ELR (cell line): Measurements from ENCODE around the gene TMPRSS9.
"Not testable (repeated sequence)": the region's sequence is repeated elsewhere in the genome, so short reads cannot be mapped to it uniquely, and the experiment has no call there.

Experiments used
- DNase-seq: peaks from one replicate; pipeline ENCODE4 v3.0.0-alpha.2; 2015; ENCODE audit warnings: low read depth

TMPRSS9 gene

DNA sequence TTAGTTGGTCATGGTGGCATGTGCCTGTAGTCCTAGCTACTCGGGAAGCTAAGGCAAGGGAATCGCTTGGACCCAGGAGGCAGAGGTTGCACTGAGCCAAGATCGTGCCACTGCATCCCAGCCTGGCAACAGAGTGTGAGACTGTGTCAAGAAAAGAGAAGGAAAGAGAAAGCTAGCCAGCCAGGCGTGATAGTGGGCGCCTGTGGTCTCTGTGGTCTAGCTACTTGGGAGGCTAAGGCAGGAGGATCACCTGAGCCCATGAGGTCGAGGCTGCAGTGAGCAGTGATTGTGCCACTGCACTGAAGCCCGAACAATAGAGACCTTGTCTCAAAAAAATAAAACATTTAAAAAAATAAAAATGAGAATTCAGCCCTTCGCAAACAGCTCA lies 34.0 kb downstream of the TMPRSS9 start:
- no peak for DNase-seq

DNA sequence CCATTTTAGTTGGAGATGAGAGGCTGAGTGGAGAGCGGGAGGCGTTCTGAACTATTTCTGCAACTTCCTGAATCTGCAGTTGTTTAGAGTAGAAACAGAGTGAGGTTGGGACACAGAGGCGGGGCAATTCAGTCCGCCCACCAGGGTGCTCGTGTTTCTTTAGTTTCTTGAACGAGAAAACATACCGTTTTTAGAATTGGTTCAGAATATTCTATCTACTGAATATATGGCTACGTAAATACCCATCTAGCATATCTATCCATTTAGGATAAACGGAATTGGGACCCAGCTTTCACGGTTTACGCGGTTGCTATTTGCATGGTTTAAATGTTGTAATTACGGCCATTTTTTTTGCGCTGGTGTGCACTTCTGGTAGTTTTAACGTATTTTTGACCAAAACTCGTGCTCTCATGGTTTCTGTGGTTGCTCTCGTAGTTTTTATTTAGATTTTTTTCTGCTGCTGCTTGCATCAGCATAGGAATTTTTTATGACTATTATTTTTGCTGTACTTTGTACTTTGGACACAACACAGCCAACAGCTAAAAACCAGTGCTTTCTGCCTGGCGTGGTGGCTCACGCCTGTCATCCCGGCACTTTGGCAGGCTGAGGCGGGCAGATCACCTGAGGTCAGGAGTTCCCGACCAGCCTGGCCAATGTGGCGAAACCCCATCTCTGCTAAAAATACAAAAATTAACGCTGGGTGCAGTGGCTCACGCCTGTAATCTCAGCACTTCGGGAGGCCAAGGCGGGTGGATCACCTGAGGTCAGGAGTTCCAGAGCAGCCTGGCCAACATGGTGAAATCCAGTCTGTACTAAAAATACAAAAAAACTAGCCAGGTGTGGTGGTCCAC lies 34.6 kb downstream of the TMPRSS9 start:
- DNase-seq = no peak

DNA sequence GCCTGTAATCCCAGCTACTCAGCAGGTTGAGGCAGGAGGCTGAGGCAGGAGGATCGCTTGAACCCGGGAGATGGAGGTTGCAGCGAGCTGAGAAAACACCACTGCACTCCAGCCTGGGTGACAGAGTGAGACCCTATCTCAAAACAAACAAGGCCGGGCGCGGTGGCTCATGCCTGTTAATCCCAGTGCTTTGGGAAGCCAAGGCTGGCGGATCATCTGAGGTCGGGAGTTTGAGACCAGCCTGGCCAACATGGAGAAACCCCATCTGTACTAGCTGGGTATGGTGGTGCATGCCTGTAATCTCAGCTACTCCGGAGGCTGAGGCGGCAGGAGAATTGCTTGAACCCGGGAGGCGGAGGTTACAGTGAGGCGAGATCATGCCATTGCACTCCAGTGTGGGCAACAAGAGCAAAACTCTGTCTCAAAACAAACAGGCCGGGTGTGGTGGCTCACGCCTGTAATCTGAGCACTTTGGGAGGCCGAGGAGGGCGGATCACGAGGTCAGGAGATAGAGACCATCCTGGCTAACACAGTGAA lies 35.3 kb downstream of the TMPRSS9 start:
- not testable (repeated sequence) for DNase-seq

DNA sequence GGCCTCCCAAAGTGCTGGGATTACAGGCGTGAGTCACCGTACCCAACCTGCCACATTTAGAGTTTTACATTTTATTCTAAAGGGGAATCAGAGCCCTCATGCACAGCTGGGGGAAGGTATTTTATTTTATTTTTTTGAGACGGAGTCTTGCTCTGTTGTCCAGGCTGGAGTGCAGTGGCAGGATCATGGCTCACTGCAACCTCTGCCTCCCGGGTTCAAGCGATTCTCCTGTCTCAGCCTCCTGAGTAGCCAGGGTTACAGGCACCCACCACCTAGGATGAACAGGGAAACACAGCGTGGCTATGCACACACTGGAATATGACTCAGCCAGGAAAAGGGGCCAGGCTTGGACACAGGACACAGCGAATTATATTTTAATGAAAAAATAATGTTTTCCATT lies 37.1 kb downstream of the TMPRSS9 start:
- DNase-seq = not testable (repeated sequence)

DNA sequence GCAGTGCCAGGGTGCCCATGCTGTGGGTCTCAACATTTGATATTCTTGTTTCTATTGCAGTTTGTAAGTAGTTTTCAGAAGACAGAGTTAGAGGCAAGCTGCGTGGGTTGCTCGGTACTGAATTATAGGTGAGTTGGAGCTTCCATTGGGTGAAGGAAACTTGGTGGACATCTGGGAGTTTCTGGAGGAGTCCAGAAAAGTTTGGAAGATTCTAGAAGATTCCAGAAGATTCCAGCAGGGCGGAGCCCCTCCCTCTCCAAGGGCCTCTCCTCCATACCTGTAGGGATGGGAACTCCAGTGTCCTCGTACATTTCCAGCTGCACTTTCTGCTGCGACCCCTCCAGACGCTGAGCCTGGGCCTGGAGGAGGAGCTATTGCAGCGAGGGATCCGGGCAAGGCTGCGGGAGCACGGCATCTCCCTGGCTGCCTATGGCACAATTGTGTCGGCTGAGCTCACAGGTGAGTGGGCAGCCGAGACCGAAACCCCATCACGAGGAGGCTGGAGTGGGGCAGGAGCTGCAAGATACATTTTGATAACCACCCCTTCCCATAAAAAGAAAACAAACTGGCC lies 38.8 kb downstream of the TMPRSS9 start:
- DNase-seq = no peak

DNA sequence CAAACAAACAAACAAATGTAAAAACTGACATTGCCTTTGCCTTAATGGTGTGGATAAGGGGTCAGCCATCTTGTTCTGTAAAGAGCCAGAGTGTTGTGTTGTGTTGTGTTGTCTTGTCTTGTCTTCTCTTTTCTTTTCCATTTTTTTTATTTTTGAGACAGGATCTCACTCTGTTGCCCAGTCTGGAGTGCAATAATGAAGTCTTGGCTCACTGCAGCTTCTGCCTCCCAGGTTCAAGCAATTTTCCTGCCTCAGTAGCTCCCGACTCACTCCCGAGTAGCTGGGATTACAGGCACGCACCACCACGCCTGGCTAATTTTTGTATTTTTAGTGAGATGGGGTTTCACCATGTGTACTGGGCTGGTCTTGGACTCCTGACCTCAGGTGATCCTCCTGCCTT lies 39.5 kb downstream of the TMPRSS9 start:
- DNase-seq = no peak

DNA sequence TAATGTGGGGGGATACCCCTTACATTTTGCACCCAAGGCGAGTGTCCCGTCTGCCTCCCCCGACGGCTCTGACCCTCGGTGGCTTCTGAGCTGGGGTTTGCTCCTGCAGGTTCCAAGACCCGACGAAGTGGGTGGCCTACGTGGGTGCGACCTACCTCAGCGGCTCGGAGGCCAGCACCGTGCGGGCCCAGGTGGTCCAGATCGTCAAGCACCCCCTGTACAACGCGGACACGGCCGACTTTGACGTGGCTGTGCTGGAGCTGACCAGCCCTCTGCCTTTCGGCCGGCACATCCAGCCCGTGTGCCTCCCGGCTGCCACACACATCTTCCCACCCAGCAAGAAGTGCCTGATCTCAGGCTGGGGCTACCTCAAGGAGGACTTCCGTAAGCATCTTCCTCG lies 48.2 kb downstream of the TMPRSS9 start:
- DNase-seq = no peak

DNA sequence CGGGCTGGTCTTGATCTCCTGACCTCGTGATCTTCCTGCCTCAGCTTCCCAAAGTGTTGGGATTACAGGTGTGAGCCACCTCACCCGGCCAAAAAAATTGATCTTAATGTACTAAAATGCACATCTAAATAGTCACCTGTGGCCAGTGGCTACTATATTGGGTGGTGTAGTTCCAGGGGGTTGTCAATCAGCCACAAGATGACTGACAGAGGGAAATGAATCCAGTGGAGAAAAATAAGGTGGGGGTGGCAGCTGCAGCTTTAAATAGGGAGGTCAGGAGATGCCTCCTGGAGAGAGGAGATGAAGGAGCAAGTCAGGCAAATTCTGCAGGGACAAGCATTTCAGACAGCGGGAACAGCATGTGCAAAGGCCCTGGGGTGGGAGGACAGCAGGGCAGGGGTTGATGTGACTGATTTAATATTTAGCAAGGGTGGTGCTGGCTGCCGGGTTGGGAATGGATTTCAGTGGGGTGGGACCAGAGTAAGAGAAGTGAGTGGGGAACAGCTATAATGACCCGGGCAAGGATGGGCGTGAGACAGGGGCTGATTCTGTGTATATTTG lies 49.4 kb downstream of the TMPRSS9 start:
- DNase-seq = no peak

DNA sequence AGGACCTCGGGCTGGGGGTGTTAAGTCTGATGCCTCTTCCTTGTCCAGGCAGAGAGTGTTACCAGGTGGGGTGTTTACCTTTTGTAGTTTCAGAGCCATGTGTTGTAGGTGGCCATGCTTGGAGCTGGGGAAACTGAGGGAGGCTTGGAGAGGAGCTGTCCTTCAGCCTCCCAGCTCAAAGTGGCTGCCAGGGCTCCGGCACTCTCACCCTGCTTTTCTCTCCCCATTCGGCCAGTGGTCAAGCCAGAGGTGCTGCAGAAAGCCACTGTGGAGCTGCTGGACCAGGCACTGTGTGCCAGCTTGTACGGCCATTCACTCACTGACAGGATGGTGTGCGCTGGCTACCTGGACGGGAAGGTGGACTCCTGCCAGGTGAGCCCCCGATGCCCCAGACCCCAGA lies 50.0 kb downstream of the TMPRSS9 start:
- DNase-seq = no peak

DNA sequence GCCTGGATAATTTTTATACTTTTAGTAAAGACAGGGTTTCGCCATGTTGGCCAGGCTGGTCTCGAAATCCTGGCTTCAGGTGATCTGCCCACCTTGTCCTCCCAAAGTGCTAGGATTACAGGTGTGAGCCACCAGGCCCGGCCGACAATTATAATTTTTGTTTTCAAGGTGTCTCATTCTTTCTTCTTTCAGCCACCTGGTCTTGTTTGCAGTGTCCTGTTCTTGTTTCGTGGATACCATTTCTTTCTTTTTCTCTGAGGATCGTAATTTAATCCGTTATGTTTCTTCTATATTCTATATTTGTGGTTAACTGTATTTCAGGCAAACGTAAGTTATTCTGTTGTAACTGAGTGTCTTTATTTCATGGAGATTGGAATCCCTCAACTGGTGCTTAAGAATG lies 51.6 kb downstream of the TMPRSS9 start:
- DNase-seq = no peak

DNA sequence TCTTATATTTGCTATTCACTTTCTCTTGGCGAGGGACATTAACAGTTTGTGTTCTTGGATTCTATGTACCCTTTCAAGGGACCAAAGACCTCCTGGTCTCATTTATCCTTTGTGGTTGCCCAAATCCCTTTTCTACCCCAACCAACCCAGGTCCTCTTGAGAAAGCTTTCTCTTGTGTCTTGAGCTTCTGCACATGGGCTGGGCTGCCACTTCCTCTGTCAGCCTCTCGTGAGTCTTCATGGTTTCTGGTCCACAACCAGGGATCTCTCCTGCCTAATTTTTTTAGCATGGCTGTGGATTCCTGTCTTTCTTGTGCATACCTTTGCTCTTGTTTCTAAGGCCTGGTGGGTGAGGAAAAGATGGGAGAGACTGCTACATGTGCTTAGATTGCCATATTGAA lies 52.4 kb downstream of the TMPRSS9 start:
- no peak for DNase-seq

DNA sequence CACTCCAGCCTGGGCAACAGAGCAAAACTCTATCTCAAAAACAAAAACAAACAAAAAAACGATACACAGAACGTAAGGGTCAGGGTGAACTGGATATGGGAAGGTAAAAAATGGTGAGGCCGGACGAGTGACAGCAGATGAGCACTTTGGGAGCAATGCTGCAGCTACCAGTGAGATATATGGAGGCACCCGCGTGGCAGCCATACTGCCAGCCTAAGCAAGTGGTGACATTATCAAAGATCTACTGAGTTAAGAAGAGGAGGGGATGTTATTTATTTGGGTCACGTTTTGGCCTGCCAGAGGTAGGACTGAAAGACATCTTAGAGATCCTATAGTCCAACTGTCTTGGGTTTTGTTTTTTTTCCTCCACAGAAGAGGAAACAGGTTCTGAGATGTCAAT lies 53.1 kb downstream of the TMPRSS9 start:
- no peak for DNase-seq

DNA sequence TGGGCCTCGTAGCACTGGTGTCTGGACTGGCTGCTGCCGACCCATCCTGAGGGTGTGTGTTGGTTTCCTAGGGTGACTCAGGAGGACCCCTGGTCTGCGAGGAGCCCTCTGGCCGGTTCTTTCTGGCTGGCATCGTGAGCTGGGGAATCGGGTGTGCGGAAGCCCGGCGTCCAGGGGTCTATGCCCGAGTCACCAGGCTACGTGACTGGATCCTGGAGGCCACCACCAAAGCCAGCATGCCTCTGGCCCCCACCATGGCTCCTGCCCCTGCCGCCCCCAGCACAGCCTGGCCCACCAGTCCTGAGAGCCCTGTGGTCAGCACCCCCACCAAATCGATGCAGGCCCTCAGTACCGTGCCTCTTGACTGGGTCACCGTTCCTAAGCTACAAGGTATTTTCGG lies 53.6 kb downstream of the TMPRSS9 start:
- no peak for DNase-seq

DNA sequence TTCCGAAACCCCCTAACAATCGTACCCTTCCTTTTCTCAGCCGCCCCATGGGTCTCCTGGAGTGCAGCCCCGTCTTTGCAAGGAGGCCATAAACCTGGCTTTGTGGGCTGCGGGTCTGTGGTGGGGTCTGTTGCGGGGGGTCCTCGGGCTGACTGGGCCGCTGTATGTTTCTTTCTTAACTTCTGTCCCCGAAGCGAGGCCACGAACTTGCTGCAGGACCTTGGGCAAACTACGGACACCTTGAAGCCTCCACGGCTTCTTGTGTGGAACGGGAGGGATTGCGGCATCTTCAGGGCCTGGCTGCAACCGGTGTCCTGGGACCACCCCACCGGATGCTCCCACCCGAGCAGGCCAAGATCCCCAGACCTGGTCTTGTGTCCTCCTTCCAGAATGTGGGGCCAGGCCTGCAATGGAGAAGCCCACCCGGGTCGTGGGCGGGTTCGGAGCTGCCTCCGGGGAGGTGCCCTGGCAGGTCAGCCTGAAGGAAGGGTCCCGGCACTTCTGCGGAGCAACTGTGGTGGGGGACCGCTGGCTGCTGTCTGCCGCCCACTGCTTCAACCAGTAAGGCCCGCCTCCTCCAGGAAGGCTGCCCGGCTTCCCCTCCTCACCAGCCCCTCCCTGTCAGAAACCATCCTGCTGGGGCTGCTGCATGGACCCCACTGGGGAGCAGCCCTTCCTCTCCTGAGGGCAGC lies 55.4 kb downstream of the TMPRSS9 start:
- no peak for DNase-seq

DNA sequence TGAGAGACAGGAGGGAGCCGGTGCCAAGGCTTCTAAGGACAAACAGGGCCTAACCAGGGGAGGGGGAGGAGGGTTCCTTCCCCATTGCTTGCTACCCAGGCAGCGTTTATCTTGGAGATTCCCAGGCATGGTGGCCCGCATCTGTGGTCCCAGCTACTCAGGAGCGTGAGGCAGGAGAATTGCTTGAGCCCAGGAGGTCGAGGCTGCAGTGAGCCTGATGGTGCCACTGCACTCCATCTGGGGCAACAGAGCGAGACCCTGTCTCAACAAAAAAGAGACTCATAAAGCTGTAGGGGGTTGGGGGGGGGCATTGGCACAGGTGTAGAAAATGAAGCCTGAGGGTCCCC lies 55.9 kb downstream of the TMPRSS9 start:
- no peak for DNase-seq

DNA sequence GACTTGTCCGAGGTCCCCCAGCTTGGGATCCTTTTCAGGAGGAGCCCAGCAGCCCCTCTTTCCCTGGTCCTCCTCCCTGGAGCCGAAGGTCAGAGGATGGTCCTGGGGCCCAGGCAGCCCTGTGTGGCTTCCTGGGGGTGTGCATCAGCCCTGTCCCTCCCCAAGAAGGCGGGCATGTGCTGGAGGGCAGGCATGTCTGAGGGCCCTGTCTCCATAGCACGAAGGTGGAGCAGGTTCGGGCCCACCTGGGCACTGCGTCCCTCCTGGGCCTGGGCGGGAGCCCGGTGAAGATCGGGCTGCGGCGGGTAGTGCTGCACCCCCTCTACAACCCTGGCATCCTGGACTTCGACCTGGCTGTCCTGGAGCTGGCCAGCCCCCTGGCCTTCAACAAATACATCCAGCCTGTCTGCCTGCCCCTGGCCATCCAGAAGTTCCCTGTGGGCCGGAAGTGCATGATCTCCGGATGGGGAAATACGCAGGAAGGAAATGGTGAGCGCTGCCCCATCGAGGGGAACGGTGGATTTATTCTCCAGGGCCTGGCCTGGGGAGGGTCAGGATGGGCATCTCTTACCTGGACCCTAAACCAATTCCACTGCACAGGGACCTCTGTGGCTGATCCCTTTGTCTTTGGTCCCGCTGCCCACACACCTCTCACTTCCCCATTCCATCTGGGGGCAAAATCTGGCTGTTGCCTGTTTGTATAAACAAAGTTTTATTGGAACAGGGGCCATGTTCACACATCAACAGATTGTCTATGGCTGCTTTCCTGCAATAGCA lies 56.4 kb downstream of the TMPRSS9 start:
- no peak for DNase-seq

DNA sequence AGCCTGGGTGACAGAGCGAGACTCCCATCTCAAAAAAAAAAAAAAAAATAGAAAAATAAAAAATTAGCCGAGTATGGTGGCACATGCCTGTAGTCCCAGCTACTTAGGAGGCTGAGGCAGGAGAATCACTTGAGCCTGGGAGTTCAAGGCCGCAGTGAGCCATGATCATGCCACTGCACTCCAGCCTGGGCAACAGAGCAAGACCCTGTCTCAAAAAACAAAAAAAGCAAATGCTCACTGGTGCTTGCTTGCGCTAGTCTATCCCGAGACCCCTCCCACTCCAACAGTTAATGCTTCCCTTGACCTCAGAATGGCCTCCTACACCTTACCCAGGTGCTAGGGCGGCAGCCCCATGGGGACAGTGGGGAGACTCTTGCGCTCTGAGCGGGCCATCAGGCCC lies 57.4 kb downstream of the TMPRSS9 start:
- not testable (repeated sequence) for DNase-seq

DNA sequence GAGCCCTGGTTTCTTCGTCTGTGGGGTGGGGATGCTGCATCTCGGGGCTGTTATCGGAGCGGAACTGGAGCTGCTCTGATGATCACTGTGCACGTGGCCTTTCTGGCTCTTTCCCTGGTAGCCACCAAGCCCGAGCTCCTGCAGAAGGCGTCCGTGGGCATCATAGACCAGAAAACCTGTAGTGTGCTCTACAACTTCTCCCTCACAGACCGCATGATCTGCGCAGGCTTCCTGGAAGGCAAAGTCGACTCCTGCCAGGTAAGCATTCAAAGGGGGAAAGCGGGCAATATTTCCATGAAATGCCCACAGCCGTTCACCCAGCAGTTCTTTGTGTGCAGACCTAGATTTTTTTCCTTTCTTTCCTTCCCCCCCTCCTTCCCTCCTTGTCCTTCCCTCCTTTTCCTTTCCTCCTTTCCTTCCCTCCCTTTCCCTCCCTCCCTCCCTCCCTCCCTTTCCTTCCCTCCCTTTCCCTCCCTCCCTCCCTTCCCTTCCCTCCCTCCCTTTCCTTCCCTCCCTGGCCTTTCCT lies 57.9 kb downstream of the TMPRSS9 start:
- DNase-seq = no peak

DNA sequence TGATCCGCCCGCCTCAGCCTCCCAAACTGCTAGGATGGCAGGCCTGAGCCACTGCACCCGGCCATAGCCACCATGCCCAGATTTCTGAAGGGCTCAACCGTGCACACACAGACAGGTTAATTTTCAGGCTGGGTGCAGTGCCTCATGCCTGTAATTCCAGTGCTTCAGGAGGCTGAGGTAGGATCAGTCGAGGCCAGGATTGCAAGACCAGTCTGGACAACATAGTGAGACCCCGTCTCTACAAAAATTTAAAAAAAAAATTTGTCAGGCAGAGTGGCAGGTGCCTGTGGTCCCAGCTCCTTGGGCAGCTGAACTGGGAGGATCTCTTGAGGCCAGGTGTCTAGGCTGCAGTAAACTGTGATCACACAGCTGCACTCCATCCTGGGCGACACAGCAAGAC lies 59.7 kb downstream of the TMPRSS9 start:
- DNase-seq = no peak

DNA sequence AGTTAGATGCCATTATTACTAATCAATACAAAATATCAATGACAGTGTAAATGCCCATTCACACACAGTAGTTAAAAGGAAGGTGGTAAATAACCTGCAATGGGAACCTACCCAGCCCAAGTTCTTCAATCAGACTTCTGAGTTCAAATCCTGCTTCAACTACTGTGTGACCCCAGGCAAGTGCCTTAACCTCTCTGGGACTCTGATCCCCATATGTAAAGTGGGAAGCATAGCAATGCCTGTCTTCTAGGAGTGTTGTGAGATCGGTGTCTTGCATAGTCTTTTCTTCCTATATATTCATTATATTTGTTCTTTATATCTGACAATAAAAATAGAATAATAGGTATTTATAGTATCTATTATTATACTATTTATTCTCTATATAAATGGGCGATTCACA lies 60.4 kb downstream of the TMPRSS9 start:
- no peak for DNase-seq

DNA sequence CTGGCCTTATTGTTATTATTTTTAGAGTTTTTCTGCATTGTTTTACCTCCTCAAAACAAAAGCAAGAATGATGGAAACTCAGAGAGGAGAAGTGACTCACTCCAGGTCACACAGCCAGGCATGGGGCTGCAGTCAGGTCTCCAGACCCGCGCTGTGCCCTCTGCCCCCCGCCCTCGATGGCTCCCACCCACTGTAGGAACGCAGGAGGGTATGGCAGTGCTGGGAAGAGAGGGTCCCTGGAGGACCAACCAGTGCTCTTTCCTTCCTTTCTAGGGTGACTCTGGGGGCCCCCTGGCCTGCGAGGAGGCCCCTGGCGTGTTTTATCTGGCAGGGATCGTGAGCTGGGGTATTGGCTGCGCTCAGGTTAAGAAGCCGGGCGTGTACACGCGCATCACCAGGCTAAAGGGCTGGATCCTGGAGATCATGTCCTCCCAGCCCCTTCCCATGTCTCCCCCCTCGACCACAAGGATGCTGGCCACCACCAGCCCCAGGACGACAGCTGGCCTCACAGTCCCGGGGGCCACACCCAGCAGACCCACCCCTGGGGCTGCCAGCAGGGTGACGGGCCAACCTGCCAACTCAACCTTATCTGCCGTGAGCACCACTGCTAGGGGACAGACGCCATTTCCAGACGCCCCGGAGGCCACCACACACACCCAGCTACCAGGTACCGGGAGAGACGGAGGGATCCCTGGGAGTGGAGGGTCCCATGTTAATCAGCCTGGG lies 61.7 kb downstream of the TMPRSS9 start:
- DNase-seq = no peak
